Islet of Langerhans (tissue), 1 donor: ENCODE measurements around the gene PPFIA3.
"Not testable (repeated sequence)": the region's sequence is repeated elsewhere in the genome, so short reads cannot be mapped to it uniquely, and the experiment has no call there.

Experiments used
- FAIRE-seq: peaks from one replicate; lab custom pipeline; 2011; peaks lifted over from hg19 to GRCh38; lab: Jason Lieb, UNC

Gene PPFIA3

GRCh38 chr19:49150106-49150943, 31.0 kb downstream of the PPFIA3 start:
- FAIRE-seq: no peak

- no peak for FAIRE-seq
Measured at GRCh38 chr19:49150944-49151243, 31.6 kb downstream of the PPFIA3 start.

GRCh38 chr19:49151267-49152118, 32.1 kb downstream of the PPFIA3 start:
- FAIRE-seq: no peak

- FAIRE-seq: no peak
Measured at GRCh38 chr19:49152119-49152550, 32.8 kb downstream of the PPFIA3 start.

GRCh38 chr19:49153167-49153809, 33.9 kb downstream of the PPFIA3 start:
- no peak for FAIRE-seq

GRCh38 chr19:49154279-49154678, 34.9 kb downstream of the PPFIA3 start:
- no peak for FAIRE-seq

GRCh38 chr19:49155005-49155819, 35.9 kb downstream of the PPFIA3 start, which contains the start of gene HRC:
Gene HRC (minus strand): TSS chr19:49155396. CDS start chr19:49155237, 159 bp downstream.
- no peak for FAIRE-seq

GRCh38 chr19:49155820-49156346, 36.5 kb downstream of the PPFIA3 start:
- FAIRE-seq: no peak

- no peak for FAIRE-seq
Measured at GRCh38 chr19:49157445-49158224, 38.3 kb downstream of the PPFIA3 start, which contains the start of gene TRPM4. Gene TRPM4 (plus strand): TSS chr19:49157792. CDS start chr19:49157867, 75 bp downstream.

- FAIRE-seq: no peak
Measured at GRCh38 chr19:49160450-49161189, 41.3 kb downstream of the PPFIA3 start.

- no peak for FAIRE-seq
Measured at GRCh38 chr19:49161987-49162386, 42.6 kb downstream of the PPFIA3 start.

GRCh38 chr19:49165111-49165750, 45.9 kb downstream of the PPFIA3 start:
- no peak for FAIRE-seq

- FAIRE-seq: no peak
Measured at GRCh38 chr19:49165865-49166301, 46.5 kb downstream of the PPFIA3 start.

GRCh38 chr19:49167857-49168409, 48.6 kb downstream of the PPFIA3 start:
- no peak for FAIRE-seq

- no peak for FAIRE-seq
Measured at GRCh38 chr19:49168421-49168820, 49.1 kb downstream of the PPFIA3 start.

GRCh38 chr19:49173198-49173597, 53.9 kb downstream of the PPFIA3 start:
- no peak for FAIRE-seq

GRCh38 chr19:49180659-49181058, 61.3 kb downstream of the PPFIA3 start:
- FAIRE-seq: no peak

GRCh38 chr19:49182010-49182847, 62.9 kb downstream of the PPFIA3 start:
- FAIRE-seq: not testable (repeated sequence)
